ENCODE results near the gene HOXD11. TPM values are rescaled to one million over a fixed set of nuclear protein-coding genes. Genes with fewer than 3 reads are reported as not detected.
A peak's percentile ranks its signal among the peaks of the same experiment; 100 is the strongest.

The HOXD11 gene
- total RNA-seq, 1 donor from 2014 or later: not detected

- no peak overlapping the region for H3K27ac ChIP-seq
- no peak overlapping the region for H3K4me3 ChIP-seq
- ATAC-seq: no peak
- DNase-seq: no peak
- peaks cover 99% of the 10 kb centered on the region for H3K27me3 ChIP-seq (ENCODE audit: low read depth)
- no peaks in the 10 kb centered on the region for H3K36me3 ChIP-seq
- H3K9me3 ChIP-seq: no peaks in the 10 kb centered on the region
- H3K4me1 ChIP-seq: peaks cover 25% of the 10 kb centered on the region
- intact Hi-C loops (cut with DNase I): loop anchor here (10.0 kb wide), 1 partner anchor 417 kb away; no protein-coding TSS in a partner anchor
- no peak for TF ChIP-seq CTCF (IDR thresholded peaks at IDR 0.05)
These were observed 30.8 kb downstream of the HOXD11 start for GRCh38 chr2:176137906-176138305.

GRCh38 chr2:176138526-176138922 lies 31.4 kb downstream of the HOXD11 start:
- no peak for TF ChIP-seq CTCF (IDR thresholded peaks at IDR 0.05)
- DNase-seq (no peak), ATAC-seq (no peak)
- Histone ChIP-seq H3K27ac (no peak overlapping the region), H3K36me3 (no peaks in the 10 kb centered on the region), H3K9me3 (no peaks in the 10 kb centered on the region), H3K27me3 (ENCODE audit: low read depth) (peaks cover 99% of the 10 kb centered on the region), H3K4me3 (no peak overlapping the region), H3K4me1 (peaks cover 25% of the 10 kb centered on the region)
- intact Hi-C loops (cut with DNase I): loop anchor here (10.0 kb wide), 1 partner anchor 416 kb away; no protein-coding TSS in a partner anchor

- TF ChIP-seq CTCF (IDR thresholded peaks at IDR 0.05): no peak
- no peak overlapping the region for H3K27ac ChIP-seq
- no peaks in the 10 kb centered on the region for H3K36me3 ChIP-seq
- no peak for DNase-seq
- no peak overlapping the region for H3K4me3 ChIP-seq
- H3K4me1 ChIP-seq: peaks cover 25% of the 10 kb centered on the region
- no peak for ATAC-seq
- H3K9me3 ChIP-seq: no peaks in the 10 kb centered on the region
- peaks cover 99% of the 10 kb centered on the region for H3K27me3 ChIP-seq (ENCODE audit: low read depth)
- intact Hi-C loops (cut with DNase I): loop anchor here (10.0 kb wide), 1 partner anchor 416 kb away; no protein-coding TSS in a partner anchor
These were observed 32.0 kb downstream of the HOXD11 start for GRCh38 chr2:176138923-176139660.

- Histone ChIP-seq H3K9me3 (no peaks in the 10 kb centered on the region), H3K36me3 (no peaks in the 10 kb centered on the region), H3K4me1 (peaks cover 25% of the 10 kb centered on the region), H3K27me3 (ENCODE audit: low read depth) (peaks cover 99% of the 10 kb centered on the region), H3K4me3 (peak overlapping the region; percentile 53), H3K27ac (no peak overlapping the region)
- intact Hi-C loops (cut with DNase I): loop anchor here (10.0 kb wide), 2 partner anchors 315 to 415 kb away; no protein-coding TSS in a partner anchor
- TF ChIP-seq CTCF (IDR thresholded peaks at IDR 0.05): no peak
- no peak for ATAC-seq
- no peak for DNase-seq
These were observed 32.8 kb downstream of the HOXD11 start for GRCh38 chr2:176139661-176140512.

- ATAC-seq: peak; percentile 91 to 94
- Histone ChIP-seq H3K4me1 (peaks cover 25% of the 10 kb centered on the region), H3K4me3 (peak overlapping the region; percentile 53), H3K36me3 (no peaks in the 10 kb centered on the region), H3K9me3 (no peaks in the 10 kb centered on the region), H3K27me3 (ENCODE audit: low read depth) (peaks cover 98% of the 10 kb centered on the region), H3K27ac (no peak overlapping the region)
- TF ChIP-seq CTCF (IDR thresholded peaks at IDR 0.05): peak; percentile 89
- peak; percentile 70 for DNase-seq
- intact Hi-C loops (cut with DNase I): loop anchor here (10.0 kb wide), 1 partner anchor 314 kb away; no protein-coding TSS in a partner anchor
These were observed 33.6 kb downstream of the HOXD11 start for GRCh38 chr2:176140513-176141317.

Measured in lower lobe of right lung (tissue), 2 donors.